A549 (cell line): Measurements from ENCODE around the gene PITPNM1. TPM values are rescaled to one million over a fixed set of nuclear protein-coding genes. Genes with fewer than 3 reads are reported as not detected.
"Not testable (repeated sequence)": the region's sequence is repeated elsewhere in the genome, so short reads cannot be mapped to it uniquely, and the experiment has no call there.

Experiments used
- ATAC-seq, 2 experiments: fragments of 200-7000 bp in 1 of 2; fragments of >200 bp in 1 of 2; cut with Nextera tagmentation in 1 of 2; cut with Tn5 transposase in 1 of 2; 3 replicates each; pipeline versions ENCODE4 v1.8.0 to v1.9.1; 2018 to 2020; ENCODE audit warnings: mild to moderate bottlenecking in 1 of 2, moderate library complexity in 1 of 2
- CTCF ChIA-PET: fragments of 300-600 bp; sonication (Branson Sonifier 250); formaldehyde crosslinking; extraction: SDS; loops from one replicate; lab custom pipeline; 2021; ENCODE audit warnings: antibody characterized with exemption, inconsistent platforms; lab: Yijun Ruan, JAX
- POLR2A ChIA-PET: fragments of 350-600 bp; formaldehyde crosslinking; extraction: SDS; loops from one replicate; lab custom pipeline; 2021; ENCODE audit warnings: antibody characterized with exemption, inconsistent platforms; lab: Yijun Ruan, JAX
- DNase-seq, 2 experiments: peaks; one replicate each; pipeline versions ENCODE4 v3.0.0 to v3.0.0-alpha.2; 2011 to 2016; ENCODE audit warnings: low read depth in 1 of 2, low spot score in 1 of 2
- FAIRE-seq: peaks from 2 replicates; lab custom pipeline; 2011; peaks lifted over from hg19 to GRCh38; lab: Jason Lieb, UNC
- H3K27ac ChIP-seq, 2 experiments: fragments of >200 bp; sonication (Bioruptor Twin); formaldehyde crosslinking; 3 replicates each; pipeline ENCODE4 v1.5.1; 2016 to 2017
- H3K4me1 ChIP-seq: fragments of >200 bp; sonication (Bioruptor Twin); formaldehyde crosslinking; 3 replicates; pipeline ENCODE4 v1.6.1; 2016
- H3K4me2 ChIP-seq: fragments of >200 bp; sonication (Bioruptor Twin); formaldehyde crosslinking; 3 replicates; pipeline ENCODE4 v1.6.1; 2016
- H3K4me3 ChIP-seq: fragments of >200 bp; sonication (Bioruptor Twin); formaldehyde crosslinking; 3 replicates; pipeline ENCODE4 v1.5.1; 2016
- H3K9me3 ChIP-seq: fragments of >200 bp; sonication (Bioruptor Twin); formaldehyde crosslinking; 3 replicates; pipeline ENCODE4 v1.6.1; 2016
- EHMT2 ChIP-seq: fragments of 200-600 bp; sonication (generic); IDR thresholded peaks from 2 replicates; pipeline ENCODE4 v1.6.1; 2016; ENCODE audit warnings: antibody characterized with exemption, low read depth, mild to moderate bottlenecking, moderate library complexity
- EP300 ChIP-seq, 2 experiments: fragments of >200 bp; sonication (Bioruptor Twin); formaldehyde crosslinking; IDR thresholded peaks; 2 replicates in 1 of 2; 3 replicates in 1 of 2; pipeline ENCODE4 v1.6.1; 2016 to 2017
- FOSL2 ChIP-seq, 2 experiments: fragments of 450-650 bp in 1 of 2; fragments of >200 bp in 1 of 2; sonication (Bioruptor Twin) in 1 of 2; formaldehyde crosslinking; IDR thresholded peaks; 2 replicates each; pipeline versions ENCODE4 v1.5.0 to v1.6.1; 2016 to 2020; ENCODE audit warnings: mild to moderate bottlenecking in 1 of 2, moderate library complexity in 1 of 2
- HOXB13 ChIP-seq: fragments of 250-450 bp; sonication (Bioruptor Pico); IDR thresholded peaks from 2 replicates; pipeline ENCODE4 v1.5.0; 2020; ENCODE audit warnings: low read depth, mild to moderate bottlenecking, moderate library complexity
- HOXB5 ChIP-seq: fragments of 250-450 bp; sonication (Bioruptor Pico); IDR thresholded peaks from 2 replicates; pipeline ENCODE4 v1.5.0; 2020; ENCODE audit warnings: mild to moderate bottlenecking, moderate library complexity
- MAFK ChIP-seq: fragments of 450-650 bp; IDR thresholded peaks from 2 replicates; pipeline ENCODE4 v1.6.1; 2014; ENCODE audit not compliant: partially characterized antibody
- MAZ ChIP-seq: fragments of 150-350 bp; IDR thresholded peaks from 2 replicates; pipeline ENCODE4 v1.6.1; 2014; ENCODE audit warnings: antibody characterized with exemption, low read depth, low read length, borderline replicate concordance
- PHF8 ChIP-seq: fragments of 200-600 bp; sonication (generic); IDR thresholded peaks from 2 replicates; pipeline ENCODE4 v1.6.1; 2016; ENCODE audit warnings: low read depth, mild to moderate bottlenecking, antibody characterized with exemption, moderate library complexity, borderline replicate concordance
- RARB ChIP-seq: fragments of 250-450 bp; sonication (Bioruptor Pico); IDR thresholded peaks from 2 replicates; pipeline ENCODE4 v1.8.0; 2021; ENCODE audit warnings: mild to moderate bottlenecking, moderate library complexity
- USF2 ChIP-seq: fragments of 450-650 bp; IDR thresholded peaks from 2 replicates; pipeline ENCODE4 v1.6.1; 2014; ENCODE audit warnings: antibody characterized with exemption
- ZNF302 ChIP-seq: fragments of 250-450 bp; sonication (Bioruptor Pico); IDR thresholded peaks from 2 replicates; pipeline ENCODE4 v1.9.0; 2021; ENCODE audit warnings: inconsistent platforms, mild to moderate bottlenecking, moderate library complexity
- WGBS: methylation state at CpG from one replicate; pipeline ENCODE4 v1.1.6; 2017; ENCODE audit errors: missing lambda C conversion rate; 5-methylcytosine and 5-hydroxymethylcytosine counted together
- polyA plus RNA-seq, 4 experiments: library from polyadenylated mRNA; depleted of rRNA in 3 of 4; stranded (reverse); fragments of >200 nt; fragmentation: RNase III in 1 of 4; extraction: RNeasy Plus Mini Kit Qiagen cat#74134 plus additional on column Dnase treatment in 1 of 4; gene quantifications; 2 replicates in 3 of 4; 3 replicates in 1 of 4; pipeline ENCODE4 v1.2.3, GENCODE V29; 2011 to 2017
- TF ChIP-seq, protein P1 (sequence below): IDR thresholded peaks from 2 replicates; pipeline ENCODE4 v1.6.1; 2012
- TF ChIP-seq, protein P2 (sequence below): fragments of 250-450 bp; sonication (Bioruptor Pico); IDR thresholded peaks from 2 replicates; pipeline ENCODE4 v1.5.0; 2021; ENCODE audit warnings: mild to moderate bottlenecking, moderate library complexity, borderline replicate concordance

The PITPNM1 gene
- polyA plus RNA-seq, 2 of the 4 experiments (the other 2 are of a cell fraction) = 14.2 to 42.0 TPM

GRCh38 chr11:67482275-67482826 is 22.8 kb downstream of the PITPNM1 start:
- DNase-seq (no peak), ATAC-seq (peak; percentile 23 to 52; a peak in 5 of 6 replicates), FAIRE-seq (no peak)
- CTCF ChIA-PET = interaction anchor here (0.7 to 3.9 kb wide), 4 partner anchors 10 to 137 kb away, joined by 3 to 22 read pairs (median 4); partner anchors contain the start of gene TMEM134
- POLR2A ChIA-PET = interaction anchor here (0.6 to 1.3 kb wide), 8 partner anchors 9 to 109 kb away, joined by 3 to 6 read pairs (median 4); partner anchors contain the start of genes CLCF1, PPP1CA and RPS6KB2
- Histone ChIP-seq H3K4me3 (peak overlapping the region; percentile 55), H3K27ac (peak overlapping the region; percentile 71 to 88), H3K4me2 (peak overlapping the region; percentile 97), H3K4me1 (peaks cover 11% of the 10 kb centered on the region; the same call in 2 of the 3 replicates), H3K9me3 (no peaks in the 10 kb centered on the region)
- 31% methylated on average over 19 of the region's 19 CpGs for WGBS
- TF ChIP-seq FOSL2 (IDR thresholded peaks at IDR 0.05) (no peak), FOSL2 (CRISPR knock-in tag; IDR thresholded peaks at IDR 0.05) (peak; percentile 75), HOXB5 (no peak)

GRCh38 chr11:67477344-67478050 is 27.7 kb downstream of the PITPNM1 start:
- CTCF ChIA-PET = interaction anchor here (0.6 to 1.4 kb wide), 5 partner anchors 9 to 126 kb away, joined by 3 to 7 read pairs (median 6); partner anchors contain the start of gene PITPNM1
- H3K9me3 ChIP-seq, ATAC-seq, H3K4me1 ChIP-seq, POLR2A ChIA-PET, H3K4me3 ChIP-seq, H3K27ac ChIP-seq, FAIRE-seq, H3K4me2 ChIP-seq, DNase-seq: not testable (repeated sequence)
- WGBS = 66% methylated on average over 14 of the region's 16 CpGs

GRCh38 chr11:67476692-67477091 is 28.5 kb downstream of the PITPNM1 start:
- not testable (repeated sequence) for H3K4me1 ChIP-seq, FAIRE-seq, H3K4me2 ChIP-seq, H3K4me3 ChIP-seq, H3K27ac ChIP-seq, ATAC-seq, H3K9me3 ChIP-seq, DNase-seq
- POLR2A ChIA-PET = interaction anchor here (1.2 kb wide), 1 partner anchor 11 kb away, joined by 3 read pairs; no protein-coding TSS in a partner anchor
- CTCF ChIA-PET = interaction anchor here (0.6 to 1.8 kb wide), 5 partner anchors 9 to 125 kb away, joined by 3 to 7 read pairs (median 5); partner anchors contain the start of genes PITPNM1 and PPP1CA
- WGBS = 75% methylated on average over 10 of the region's 10 CpGs

GRCh38 chr11:67472882-67473281 is 32.3 kb downstream of the PITPNM1 start:
- 86% methylated on average over 7 of the region's 7 CpGs for WGBS
- ATAC-seq = no peak
- FAIRE-seq = no peak

GRCh38 chr11:67470337-67471002 is 34.7 kb downstream of the PITPNM1 start:
- POLR2A ChIA-PET = no interaction called here
- FAIRE-seq = no peak
- CTCF ChIA-PET = interaction anchor here (0.9 to 5.4 kb wide), 10 partner anchors 10 to 119 kb away, joined by 3 to 22 read pairs (median 6); partner anchors contain the start of gene PPP1CA
- TF ChIP-seq HOXB13 (CRISPR knock-in tag) (no peak), USF2 (no peak), ZNF302 (no peak), RARB (CRISPR knock-in tag) (no peak), EP300 (IDR thresholded peaks at IDR 0.05) (no peak), MAZ (no peak), EHMT2 (no peak), MAFK (no peak)
- TF ChIP-seq, protein P1, sequence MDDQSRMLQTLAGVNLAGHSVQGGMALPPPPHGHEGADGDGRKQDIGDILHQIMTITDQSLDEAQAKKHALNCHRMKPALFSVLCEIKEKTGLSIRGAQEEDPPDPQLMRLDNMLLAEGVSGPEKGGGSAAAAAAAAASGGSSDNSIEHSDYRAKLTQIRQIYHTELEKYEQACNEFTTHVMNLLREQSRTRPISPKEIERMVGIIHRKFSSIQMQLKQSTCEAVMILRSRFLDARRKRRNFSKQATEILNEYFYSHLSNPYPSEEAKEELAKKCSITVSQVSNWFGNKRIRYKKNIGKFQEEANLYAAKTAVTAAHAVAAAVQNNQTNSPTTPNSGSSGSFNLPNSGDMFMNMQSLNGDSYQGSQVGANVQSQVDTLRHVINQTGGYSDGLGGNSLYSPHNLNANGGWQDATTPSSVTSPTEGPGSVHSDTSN = no peak
- TF ChIP-seq, protein P2, sequence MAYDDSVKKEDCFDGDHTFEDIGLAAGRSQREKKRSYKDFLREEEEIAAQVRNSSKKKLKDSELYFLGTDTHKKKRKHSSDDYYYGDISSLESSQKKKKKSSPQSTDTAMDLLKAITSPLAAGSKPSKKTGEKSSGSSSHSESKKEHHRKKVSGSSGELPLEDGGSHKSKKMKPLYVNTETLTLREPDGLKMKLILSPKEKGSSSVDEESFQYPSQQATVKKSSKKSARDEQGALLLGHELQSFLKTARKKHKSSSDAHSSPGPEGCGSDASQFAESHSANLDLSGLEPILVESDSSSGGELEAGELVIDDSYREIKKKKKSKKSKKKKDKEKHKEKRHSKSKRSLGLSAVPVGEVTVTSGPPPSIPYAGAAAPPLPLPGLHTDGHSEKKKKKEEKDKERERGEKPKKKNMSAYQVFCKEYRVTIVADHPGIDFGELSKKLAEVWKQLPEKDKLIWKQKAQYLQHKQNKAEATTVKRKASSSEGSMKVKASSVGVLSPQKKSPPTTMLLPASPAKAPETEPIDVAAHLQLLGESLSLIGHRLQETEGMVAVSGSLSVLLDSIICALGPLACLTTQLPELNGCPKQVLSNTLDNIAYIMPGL = no peak

More at GRCh38 chr11:67472882-67473281, 32.3 kb downstream of the PITPNM1 start:
- POLR2A ChIA-PET = no interaction called here
- Histone ChIP-seq H3K9me3 (no peaks in the 10 kb centered on the region), H3K4me3 (no peak overlapping the region), H3K4me1 (peaks cover 9% of the 10 kb centered on the region), H3K27ac (no peak overlapping the region), H3K4me2 (no peak overlapping the region)
- no peak for TF ChIP-seq PHF8
- TF ChIP-seq USF2 = no peak
- CTCF ChIA-PET = interaction anchor here (0.6 to 0.9 kb wide), 2 partner anchors 72 to 89 kb away, joined by 3 read pairs; no protein-coding TSS in a partner anchor
- DNase-seq = no peak

More at GRCh38 chr11:67470337-67471002, 34.7 kb downstream of the PITPNM1 start:
- no peak for ATAC-seq
- Histone ChIP-seq H3K4me2 (no peak overlapping the region), H3K27ac (no peak overlapping the region), H3K4me3 (no peak overlapping the region), H3K9me3 (no peaks in the 10 kb centered on the region), H3K4me1 (peaks cover 22% of the 10 kb centered on the region)
- 81% methylated on average over 8 of the region's 8 CpGs for WGBS
- DNase-seq = no peak
